Endothelial cell of umbilical vein (primary cell): ENCODE data around the gene MBNL2. TPM values are rescaled to one million over a fixed set of nuclear protein-coding genes. Genes with fewer than 3 reads are reported as not detected.

ENCODE experiments used
- BruUV-seq: library from RNA; stranded (reverse); fragments of 400-500 nt; replicated peaks from 2 replicates; lab custom pipeline; 2021; lab: Mats Ljungman, UMichigan
- CTCF ChIA-PET: fragments of 300-600, 350-600 bp; sonication (Branson Sonifier 250); formaldehyde crosslinking; loops from one replicate; lab custom pipeline; 2021; ENCODE audit warnings: antibody characterized with exemption, inconsistent platforms; lab: Charles Lee
- POLR2A ChIA-PET: fragments of 300-600, 350-600 bp; sonication (Branson Sonifier 250); formaldehyde crosslinking; loops from one replicate; lab custom pipeline; 2021; ENCODE audit warnings: antibody characterized with exemption, inconsistent platforms; lab: Charles Lee
- DNase-seq: peaks from one replicate; pipeline ENCODE4 v3.0.0-alpha.2; 2011; ENCODE audit warnings: low read depth, low spot score
- FAIRE-seq: peaks from 2 replicates; lab custom pipeline; 2011; peaks lifted over from hg19 to GRCh38; lab: Jason Lieb, UNC
- H2AFZ ChIP-seq: 2 replicates; pipeline ENCODE4 v1.6.0; 2012; ENCODE audit warnings: low read depth, low read length, control low read depth, inconsistent platforms
- H3K27ac ChIP-seq: 2 replicates; pipeline ENCODE4 v1.5.1; 2011; ENCODE audit warnings: low read depth, mild to moderate bottlenecking, control low read depth, low read length, moderate library complexity; ENCODE audit not compliant: insufficient read depth
- H3K27me3 ChIP-seq, 2 experiments: 2 replicates each; pipeline versions ENCODE4 v1.6.0 to v1.6.1; 2011; ENCODE audit warnings: low read length in 2 of 2, mixed read lengths in 1 of 2; ENCODE audit not compliant: control insufficient read depth in 2 of 2, insufficient read depth in 2 of 2
- H3K36me3 ChIP-seq, 2 experiments: 2 replicates in 1 of 2; 3 replicates in 1 of 2; pipeline ENCODE4 v1.5.1; 2011; ENCODE audit warnings: low read length in 2 of 2, mild to moderate bottlenecking in 1 of 2, moderate library complexity in 1 of 2; ENCODE audit not compliant: control insufficient read depth in 2 of 2, insufficient read depth in 2 of 2; ENCODE audit errors: extremely low read depth in 1 of 2
- H3K4me1 ChIP-seq: 3 replicates; pipeline ENCODE4 v1.5.1; 2011; ENCODE audit warnings: mild to moderate bottlenecking, low read length; ENCODE audit not compliant: control insufficient read depth, insufficient read depth; ENCODE audit errors: extremely low read depth
- H3K4me2 ChIP-seq: 2 replicates; pipeline ENCODE4 v1.6.1; 2011; ENCODE audit warnings: low read length, control low read depth, mixed read lengths; ENCODE audit not compliant: insufficient read depth
- H3K4me3 ChIP-seq, 3 experiments: fragments of 200-600 bp in 1 of 3; sonication (generic), shearing (Covaris generic) in 1 of 3; replicated peaks in 1 of 3; 2 replicates each; pipeline ENCODE4 v1.5.1; 2011 to 2016; ENCODE audit warnings: control low read depth in 3 of 3, low read length in 3 of 3, mild to moderate bottlenecking in 2 of 3, inconsistent platforms in 1 of 3, low read depth in 1 of 3, moderate library complexity in 1 of 3; ENCODE audit not compliant: insufficient read depth in 1 of 3
- H3K79me2 ChIP-seq: 2 replicates; pipeline ENCODE4 v1.6.0; 2012; ENCODE audit warnings: low read length, inconsistent platforms; ENCODE audit not compliant: control insufficient read depth, insufficient read depth
- H3K9ac ChIP-seq: replicated peaks from 2 replicates; pipeline ENCODE3; 2011; ENCODE audit warnings: low read length, control low read depth; ENCODE audit not compliant: insufficient read depth; ENCODE audit errors: extremely low read depth
- H3K9me1 ChIP-seq: replicated peaks from 3 replicates; pipeline ENCODE4 v1.6.0; 2011; ENCODE audit warnings: mild to moderate bottlenecking, low read length; ENCODE audit not compliant: control insufficient read depth, insufficient read depth; ENCODE audit errors: extremely low read depth
- H3K9me3 ChIP-seq: replicated peaks from 2 replicates; pipeline ENCODE4 v1.5.1; 2012; ENCODE audit warnings: low read length, inconsistent platforms; ENCODE audit not compliant: control insufficient read depth, insufficient read depth
- H4K20me1 ChIP-seq: replicated peaks from 2 replicates; pipeline ENCODE3; 2011; ENCODE audit warnings: mild to moderate bottlenecking, low read length; ENCODE audit not compliant: control insufficient read depth, insufficient read depth; ENCODE audit errors: extremely low read depth
- EZH2 ChIP-seq: IDR thresholded peaks from 2 replicates; pipeline ENCODE4 v1.6.1; 2012; ENCODE audit warnings: borderline replicate concordance, low read depth, mild to moderate bottlenecking, moderate library complexity, low read length, inconsistent platforms; ENCODE audit not compliant: severe bottlenecking
- FOS ChIP-seq: IDR thresholded peaks from 2 replicates; pipeline ENCODE4 v1.6.1; 2011; ENCODE audit warnings: mild to moderate bottlenecking, low read length, moderate library complexity, borderline replicate concordance; ENCODE audit not compliant: insufficient read depth
- GATA2 ChIP-seq: IDR thresholded peaks from 2 replicates; pipeline ENCODE4 v1.7.0; 2011; ENCODE audit warnings: low read depth, mild to moderate bottlenecking, moderate library complexity, mixed read lengths, low read length; ENCODE audit not compliant: insufficient read length, insufficient read depth
- JUN ChIP-seq: IDR thresholded peaks from 2 replicates; pipeline ENCODE4 v1.6.1; 2011; ENCODE audit warnings: borderline replicate concordance, low read depth; ENCODE audit not compliant: insufficient read length, insufficient read depth
- MYC ChIP-seq: IDR thresholded peaks from one replicate; pipeline ENCODE4 v1.6.1; 2011; ENCODE audit warnings: mild to moderate bottlenecking, low read depth, low read length
- POLR2A ChIP-seq: IDR thresholded peaks from 2 replicates; pipeline ENCODE4 v1.6.1; 2012; ENCODE audit warnings: low read depth, mild to moderate bottlenecking, control low read depth, low read length
- POLR2AphosphoS5 ChIP-seq: IDR thresholded peaks from 2 replicates; pipeline ENCODE4 v1.6.1; 2012; ENCODE audit warnings: low read depth, mild to moderate bottlenecking, control low read depth, low read length, moderate library complexity; ENCODE audit not compliant: insufficient read depth
- dilution Hi-C: fragments of 300-500 bp; cut with MboI; formaldehyde crosslinking; loops from one replicate; pipeline ENCODE4 v1.15.0; 2019; ENCODE audit warnings: low sequenced_read_pairs; ENCODE audit not compliant: extremely low pct_ligation_motif_present
- intact Hi-C: fragments of 100-400 bp; cut with micrococcal nuclease; formaldehyde crosslinking; loops from one replicate; pipeline ENCODE4 v1.10.0; 2022
- polyA plus RNA-seq, 4 experiments: library from polyadenylated mRNA; depleted of rRNA in 3 of 4; stranded (reverse) in 3 of 4; unstranded in 1 of 4; fragments of >200 nt; gene quantifications; 2 replicates each; pipeline versions ENCODE4 v1.2.1 to v1.2.3, GENCODE V29; 2011 to 2012; ENCODE audit warnings: missing spikeins in 1 of 4
- total RNA-seq: library from RNA; stranded (reverse); gene quantifications from 2 replicates; pipeline ENCODE4 v1.2.3, GENCODE V29; 2021
- TF ChIP-seq, protein P1 (sequence below), 2 donors: IDR thresholded peaks; 1 replicate in 1 of 2; 2 replicates in 1 of 2; pipeline ENCODE4 v1.5.1; 2011; ENCODE audit warnings: low read length in 2 of 2, mild to moderate bottlenecking in 2 of 2, moderate library complexity in 2 of 2, control low read depth in 1 of 2, inconsistent platforms in 1 of 2, low read depth in 1 of 2; ENCODE audit not compliant: insufficient read depth in 1 of 2; ENCODE audit errors: extremely low read depth in 1 of 2
- TF ChIP-seq, protein P2 (sequence below): IDR thresholded peaks from 2 replicates; pipeline ENCODE4 v1.6.1; 2011; ENCODE audit not compliant: insufficient read depth, insufficient read length

MBNL2 gene
- total and polyA plus RNA-seq, 2 donors (not counting 3 experiments of a cell fraction or from before 2014, with no cell fraction given) = 32.9 to 76.5 TPM

DNA sequence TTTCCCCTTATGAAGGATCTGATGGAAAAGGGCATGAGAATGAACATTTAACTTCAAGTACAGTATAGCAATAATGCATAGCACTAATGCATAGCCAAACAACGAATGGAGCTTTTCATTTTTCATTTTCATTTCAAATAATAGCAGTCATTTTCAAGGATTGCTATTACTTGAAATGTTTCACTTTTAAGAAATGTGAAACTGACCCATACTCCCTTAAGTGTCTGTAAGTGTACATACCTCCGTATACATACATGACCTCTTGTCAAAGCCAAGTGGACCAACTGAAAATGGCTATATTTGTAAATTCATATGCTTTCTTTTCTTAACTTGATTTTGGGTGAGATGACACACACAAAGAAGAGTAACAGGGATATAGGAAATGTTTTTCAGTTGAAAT lies 215.6 kb downstream of the MBNL2 start:
- peaks cover 24% of the 10 kb centered on the region for H3K4me1 ChIP-seq
- no peaks in the 10 kb centered on the region for H3K9me3 ChIP-seq
- DNase-seq = no peak
- no peak overlapping the region for H2AFZ ChIP-seq
- intact Hi-C loops (loop anchor here (10.0 kb wide), 1 partner anchor 1383 kb away; the partner anchor contains the start of gene UGGT2), dilution Hi-C loops (no loop called here)
- no peak for TF ChIP-seq JUN
- TF ChIP-seq, protein P1, sequence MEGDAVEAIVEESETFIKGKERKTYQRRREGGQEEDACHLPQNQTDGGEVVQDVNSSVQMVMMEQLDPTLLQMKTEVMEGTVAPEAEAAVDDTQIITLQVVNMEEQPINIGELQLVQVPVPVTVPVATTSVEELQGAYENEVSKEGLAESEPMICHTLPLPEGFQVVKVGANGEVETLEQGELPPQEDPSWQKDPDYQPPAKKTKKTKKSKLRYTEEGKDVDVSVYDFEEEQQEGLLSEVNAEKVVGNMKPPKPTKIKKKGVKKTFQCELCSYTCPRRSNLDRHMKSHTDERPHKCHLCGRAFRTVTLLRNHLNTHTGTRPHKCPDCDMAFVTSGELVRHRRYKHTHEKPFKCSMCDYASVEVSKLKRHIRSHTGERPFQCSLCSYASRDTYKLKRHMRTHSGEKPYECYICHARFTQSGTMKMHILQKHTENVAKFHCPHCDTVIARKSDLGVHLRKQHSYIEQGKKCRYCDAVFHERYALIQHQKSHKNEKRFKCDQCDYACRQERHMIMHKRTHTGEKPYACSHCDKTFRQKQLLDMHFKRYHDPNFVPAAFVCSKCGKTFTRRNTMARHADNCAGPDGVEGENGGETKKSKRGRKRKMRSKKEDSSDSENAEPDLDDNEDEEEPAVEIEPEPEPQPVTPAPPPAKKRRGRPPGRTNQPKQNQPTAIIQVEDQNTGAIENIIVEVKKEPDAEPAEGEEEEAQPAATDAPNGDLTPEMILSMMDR (IDR thresholded peaks at IDR 0.05; ENCODE audit: extremely low read depth in 1 of 2, insufficient read depth in 1 of 2, low read depth in 1 of 2, low read length in 2 of 2) = no peak
- no peak for TF ChIP-seq EZH2
- TF ChIP-seq POLR2AphosphoS5 = no peak
- TF ChIP-seq, protein P2, sequence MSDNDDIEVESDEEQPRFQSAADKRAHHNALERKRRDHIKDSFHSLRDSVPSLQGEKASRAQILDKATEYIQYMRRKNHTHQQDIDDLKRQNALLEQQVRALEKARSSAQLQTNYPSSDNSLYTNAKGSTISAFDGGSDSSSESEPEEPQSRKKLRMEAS = no peak
- TF ChIP-seq MYC = no peak
- no peak for TF ChIP-seq FOS
- TF ChIP-seq GATA2 = no peak
- no peak for TF ChIP-seq POLR2A
- H4K20me1 ChIP-seq = no peaks in the 10 kb centered on the region
- no peak overlapping the region for H3K27ac ChIP-seq
- H3K4me3 ChIP-seq = no peak overlapping the region
- no peaks in the 10 kb centered on the region for H3K27me3 ChIP-seq
- H3K9ac ChIP-seq = no peak overlapping the region
- peaks cover 59% of the 10 kb centered on the region for H3K79me2 ChIP-seq
- H3K36me3 ChIP-seq = no peaks in the 10 kb centered on the region
- CTCF ChIA-PET = interaction anchor here (1.1 kb wide), 1 partner anchor 221 kb away, joined by 3 read pairs; no protein-coding TSS in a partner anchor
- H3K4me2 ChIP-seq = no peak overlapping the region
- no peaks in the 10 kb centered on the region for H3K9me1 ChIP-seq
- POLR2A ChIA-PET = no interaction called here
- FAIRE-seq = no peak
- no TSS peak for BruUV-seq
